A673 (cell line): ENCODE data around the gene GABRG3.

ENCODE experiments used
- EZH2 ChIP-seq: fragments of 200-600 bp; sonication (generic); IDR thresholded peaks from 2 replicates; pipeline ENCODE4 v1.6.1; 2017; ENCODE audit warnings: borderline replicate concordance, low read depth, mild to moderate bottlenecking, mixed read lengths, antibody characterized with exemption, low read length; ENCODE audit not compliant: poor library complexity, severe bottlenecking
- TF ChIP-seq, protein P1 (sequence below): fragments of 300-800, 200-600 bp; sonication (generic); conservative IDR thresholded peaks from 2 replicates; pipeline ENCODE4 v1.5.1; 2017; ENCODE audit warnings: low read depth, mild to moderate bottlenecking, antibody characterized with exemption, low read length, moderate library complexity, mixed read lengths

DNA sequence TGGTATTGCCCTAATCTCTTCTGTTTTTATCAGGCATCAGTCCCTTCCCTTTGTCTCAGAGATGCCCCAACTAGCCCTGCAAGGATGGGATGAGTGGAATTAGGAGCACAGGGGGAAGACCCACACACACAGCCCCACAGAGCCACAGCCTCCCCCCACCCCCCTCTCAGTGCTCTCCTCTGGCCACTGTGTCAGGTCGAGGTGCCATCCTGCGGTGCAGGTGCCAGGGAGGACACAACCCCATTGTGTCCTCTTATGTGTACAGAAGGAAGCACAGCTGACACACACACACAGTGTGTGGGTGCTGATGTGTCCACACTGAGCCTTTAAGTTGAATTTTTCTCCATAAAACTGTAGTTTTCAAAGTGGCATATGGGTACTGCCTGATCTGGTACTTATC, 593.7 kb downstream of the GABRG3 start:
- TF ChIP-seq, protein P1, sequence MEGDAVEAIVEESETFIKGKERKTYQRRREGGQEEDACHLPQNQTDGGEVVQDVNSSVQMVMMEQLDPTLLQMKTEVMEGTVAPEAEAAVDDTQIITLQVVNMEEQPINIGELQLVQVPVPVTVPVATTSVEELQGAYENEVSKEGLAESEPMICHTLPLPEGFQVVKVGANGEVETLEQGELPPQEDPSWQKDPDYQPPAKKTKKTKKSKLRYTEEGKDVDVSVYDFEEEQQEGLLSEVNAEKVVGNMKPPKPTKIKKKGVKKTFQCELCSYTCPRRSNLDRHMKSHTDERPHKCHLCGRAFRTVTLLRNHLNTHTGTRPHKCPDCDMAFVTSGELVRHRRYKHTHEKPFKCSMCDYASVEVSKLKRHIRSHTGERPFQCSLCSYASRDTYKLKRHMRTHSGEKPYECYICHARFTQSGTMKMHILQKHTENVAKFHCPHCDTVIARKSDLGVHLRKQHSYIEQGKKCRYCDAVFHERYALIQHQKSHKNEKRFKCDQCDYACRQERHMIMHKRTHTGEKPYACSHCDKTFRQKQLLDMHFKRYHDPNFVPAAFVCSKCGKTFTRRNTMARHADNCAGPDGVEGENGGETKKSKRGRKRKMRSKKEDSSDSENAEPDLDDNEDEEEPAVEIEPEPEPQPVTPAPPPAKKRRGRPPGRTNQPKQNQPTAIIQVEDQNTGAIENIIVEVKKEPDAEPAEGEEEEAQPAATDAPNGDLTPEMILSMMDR = no peak
- TF ChIP-seq EZH2 = no peak
